IMR-90 (cell line): ENCODE measurements around the gene MRPS25. TPM values are rescaled to one million over a fixed set of nuclear protein-coding genes. Genes with fewer than 3 reads are reported as not detected.

Experiments used
- ATAC-seq: fragments of 200-7000 bp; cut with Tn5 transposase; 2 replicates; pipeline ENCODE4 v1.9.1; 2020; ENCODE audit warnings: low read depth, mild to moderate bottlenecking, moderate library complexity
- BruUV-seq: library from RNA; stranded (reverse); fragments of 400-500 nt; replicated peaks from 2 replicates; lab custom pipeline; 2021; lab: Mats Ljungman, UMichigan
- CTCF ChIA-PET: fragments of 300-600 bp; formaldehyde crosslinking; extraction: SDS; loops from one replicate; lab custom pipeline; 2021; ENCODE audit warnings: antibody characterized with exemption; lab: Yijun Ruan, JAX
- POLR2A ChIA-PET: fragments of 300-600 bp; sonication (Branson Sonifier 250); formaldehyde crosslinking; loops from one replicate; lab custom pipeline; 2022; ENCODE audit warnings: antibody characterized with exemption; ENCODE audit not compliant: unreplicated experiment; lab: Charles Lee
- DNase-seq: peaks from one replicate; pipeline ENCODE4 v3.0.0; 2013
- H2AFZ ChIP-seq: replicated peaks from 2 replicates; pipeline ENCODE3; 2013; ENCODE audit warnings: low read length, mild to moderate bottlenecking; ENCODE audit not compliant: poor library complexity
- H2AK5ac ChIP-seq: 2 replicates; pipeline ENCODE4 v1.6.1; 2013; ENCODE audit warnings: low read depth, low read length, inconsistent platforms
- H2AK9ac ChIP-seq: replicated peaks from 2 replicates; pipeline ENCODE3; 2013; ENCODE audit warnings: mild to moderate bottlenecking, low read depth, low read length, moderate library complexity; ENCODE audit not compliant: poor library complexity
- H2BK120ac ChIP-seq: 2 replicates; pipeline ENCODE4 v1.6.1; 2013; ENCODE audit warnings: low read depth, low read length, inconsistent platforms
- H2BK15ac ChIP-seq: 3 replicates; pipeline ENCODE4 v1.6.1; 2013; ENCODE audit warnings: low read depth, low read length, inconsistent platforms
- H2BK20ac ChIP-seq: 2 replicates; pipeline ENCODE4 v1.6.1; 2013; ENCODE audit warnings: low read depth, mild to moderate bottlenecking, inconsistent platforms, low read length, moderate library complexity
- H2BK5ac ChIP-seq: 2 replicates; pipeline ENCODE4 v1.6.1; 2013; ENCODE audit warnings: mild to moderate bottlenecking, low read depth, low read length, inconsistent platforms; ENCODE audit not compliant: poor library complexity, severe bottlenecking
- H3K14ac ChIP-seq: replicated peaks from 2 replicates; pipeline ENCODE4 v1.6.1; 2013; ENCODE audit warnings: low read depth, low read length, inconsistent platforms
- H3K18ac ChIP-seq: 2 replicates; pipeline ENCODE4 v1.6.1; 2013; ENCODE audit warnings: low read depth, low read length, control low read depth
- H3K23ac ChIP-seq: 2 replicates; pipeline ENCODE4 v1.6.1; 2013; ENCODE audit warnings: low read depth, low read length, inconsistent platforms
- H3K27ac ChIP-seq: 2 replicates; pipeline ENCODE4 v1.5.1; 2013; ENCODE audit warnings: mild to moderate bottlenecking, control low read depth, low read length; ENCODE audit not compliant: insufficient read depth
- H3K27me3 ChIP-seq: 2 replicates; pipeline ENCODE4 v1.6.1; 2013; ENCODE audit warnings: low read length; ENCODE audit not compliant: control insufficient read depth, insufficient read depth
- H3K36me3 ChIP-seq: 2 replicates; pipeline ENCODE4 v1.6.1; 2013; ENCODE audit warnings: low read length, mixed read lengths; ENCODE audit not compliant: control insufficient read depth, insufficient read depth
- H3K4ac ChIP-seq: 2 replicates; pipeline ENCODE4 v1.6.1; 2013; ENCODE audit warnings: low read depth, low read length, inconsistent platforms
- H3K4me1 ChIP-seq: 2 replicates; pipeline ENCODE4 v1.6.1; 2013; ENCODE audit warnings: low read length, mixed read lengths; ENCODE audit not compliant: control insufficient read depth, insufficient read depth
- H3K4me2 ChIP-seq: 2 replicates; pipeline ENCODE4 v1.6.1; 2013; ENCODE audit warnings: low read depth, mild to moderate bottlenecking, control low read depth, low read length, moderate library complexity
- H3K4me3 ChIP-seq: 2 replicates; pipeline ENCODE4 v1.5.1; 2013; ENCODE audit warnings: low read depth, mild to moderate bottlenecking, control low read depth, low read length, moderate library complexity; ENCODE audit not compliant: insufficient read depth
- H3K56ac ChIP-seq: 2 replicates; pipeline ENCODE4 v1.6.1; 2013; ENCODE audit warnings: low read length, inconsistent platforms; ENCODE audit not compliant: insufficient read depth; ENCODE audit errors: extremely low read depth
- H3K79me1 ChIP-seq, 2 experiments: 2 replicates each; pipeline ENCODE4 v1.6.1; 2013; ENCODE audit warnings: low read length in 2 of 2, inconsistent platforms in 1 of 2, low read depth in 1 of 2
- H3K9ac ChIP-seq: 2 replicates; pipeline ENCODE4 v1.6.1; 2013; ENCODE audit warnings: low read depth, low read length, control low read depth
- H3K9me1 ChIP-seq: 2 replicates; pipeline ENCODE4 v1.6.1; 2013; ENCODE audit warnings: low read length, inconsistent platforms; ENCODE audit not compliant: insufficient read depth
- H3K9me3 ChIP-seq: 2 replicates; pipeline ENCODE4 v1.6.1; 2013; ENCODE audit warnings: low read length; ENCODE audit not compliant: control insufficient read depth, insufficient read depth
- H4K20me1 ChIP-seq: 2 replicates; pipeline ENCODE4 v1.6.1; 2013; ENCODE audit warnings: low read length, inconsistent platforms; ENCODE audit not compliant: insufficient read depth
- H4K5ac ChIP-seq: 2 replicates; pipeline ENCODE4 v1.6.1; 2013; ENCODE audit warnings: mild to moderate bottlenecking, low read depth, low read length, control low read depth
- H4K8ac ChIP-seq, 2 experiments: 2 replicates each; pipeline ENCODE4 v1.6.1; 2013; ENCODE audit warnings: low read depth in 2 of 2, low read length in 2 of 2, control low read depth in 1 of 2, inconsistent platforms in 1 of 2
- H4K91ac ChIP-seq: 2 replicates; pipeline ENCODE4 v1.6.1; 2013; ENCODE audit warnings: low read depth, low read length, inconsistent platforms; ENCODE audit not compliant: insufficient read depth
- BHLHE40 ChIP-seq: fragments of 150-350 bp; IDR thresholded peaks from 2 replicates; pipeline ENCODE4 v1.6.1; 2016; ENCODE audit warnings: mild to moderate bottlenecking, low read depth, low read length
- CEBPB ChIP-seq: IDR thresholded peaks from 2 replicates; pipeline ENCODE4 v1.6.1; 2012; ENCODE audit warnings: low read depth, low read length, improper control_type of control experiment
- CHD1 ChIP-seq: IDR thresholded peaks from 2 replicates; pipeline ENCODE4 v1.6.1; 2012; ENCODE audit warnings: low read depth, low read length, improper control_type of control experiment
- FOS ChIP-seq: fragments of 150-350 bp; IDR thresholded peaks from 2 replicates; pipeline ENCODE4 v1.6.1; 2016; ENCODE audit warnings: low read depth, low read length
- MAFK ChIP-seq: IDR thresholded peaks from 2 replicates; pipeline ENCODE4 v1.6.1; 2012; ENCODE audit warnings: low read depth, low read length, improper control_type of control experiment
- MAZ ChIP-seq: IDR thresholded peaks from 2 replicates; pipeline ENCODE4 v1.6.1; 2012; ENCODE audit warnings: low read depth, mild to moderate bottlenecking, low read length, improper control_type of control experiment, moderate library complexity, borderline replicate concordance
- MXI1 ChIP-seq: IDR thresholded peaks from 2 replicates; pipeline ENCODE4 v1.6.1; 2012; ENCODE audit warnings: low read depth, mild to moderate bottlenecking, low read length, moderate library complexity, borderline replicate concordance
- NFE2L2 ChIP-seq: fragments of 150-350 bp; IDR thresholded peaks from 2 replicates; pipeline ENCODE4 v1.6.1; 2016; ENCODE audit warnings: low read depth, mild to moderate bottlenecking, low read length
- POLR2A ChIP-seq: IDR thresholded peaks from 2 replicates; pipeline ENCODE4 v1.6.1; 2012; ENCODE audit warnings: mild to moderate bottlenecking, low read depth, low read length
- RAD21 ChIP-seq: IDR thresholded peaks from 2 replicates; pipeline ENCODE4 v1.6.1; 2012; ENCODE audit warnings: low read length, improper control_type of control experiment
- RCOR1 ChIP-seq: IDR thresholded peaks from 2 replicates; pipeline ENCODE4 v1.6.1; 2012; ENCODE audit warnings: mild to moderate bottlenecking, low read length, improper control_type of control experiment; ENCODE audit not compliant: insufficient replicate concordance
- RFX5 ChIP-seq: IDR thresholded peaks from 2 replicates; pipeline ENCODE4 v1.8.0; 2012; ENCODE audit warnings: low read depth, mild to moderate bottlenecking, low read length, moderate library complexity
- SMC3 ChIP-seq: fragments of 150-350 bp; IDR thresholded peaks from 2 replicates; pipeline ENCODE4 v1.6.1; 2016; ENCODE audit warnings: low read depth, mild to moderate bottlenecking, antibody characterized with exemption, low read length, moderate library complexity
- WGBS, 2 experiments: methylation state at CpG; one replicate each; pipeline versions ENCODE4 v1.1.5 to v1.1.7; 2013; ENCODE audit warnings: missing lambda C conversion rate in 2 of 2; ENCODE audit not compliant: insufficient read length in 1 of 2; ENCODE audit errors: extremely low coverage in 2 of 2; 5-methylcytosine and 5-hydroxymethylcytosine counted together
- dilution Hi-C: fragments of 300-500 bp; cut with HindIII; formaldehyde crosslinking; loops from one replicate; pipeline ENCODE4 v1.14.3; 2018; ENCODE audit warnings: low sequenced_read_pairs; ENCODE audit not compliant: unreplicated experiment
- in situ Hi-C: fragments of 300-500 bp; cut with MboI; formaldehyde crosslinking; loops from 3 replicates; pipeline ENCODE4 v1.14.3; 2019; ENCODE audit warnings: low sequenced_read_pairs, inconsistent platforms, mixed read lengths
- intact Hi-C: fragments of 100-400 bp; cut with micrococcal nuclease; formaldehyde crosslinking; loops from 2 replicates; pipeline ENCODE4 v1.10.0; 2022
- polyA plus RNA-seq, 3 experiments: library from polyadenylated mRNA; depleted of rRNA; stranded (reverse); fragments of >200 nt; gene quantifications; 2 replicates each; pipeline ENCODE4 v1.2.3, GENCODE V29; 2012; ENCODE audit warnings: low replicate concordance in 1 of 3
- total RNA-seq: library from RNA; depleted of rRNA; stranded (reverse); fragments of >200 nt; gene quantifications from 2 replicates; pipeline ENCODE4 v1.2.3, GENCODE V29; 2012
- TF ChIP-seq, protein P1 (sequence below): fragments of 150-350 bp; IDR thresholded peaks from 2 replicates; pipeline ENCODE4 v1.6.1; 2017; ENCODE audit warnings: mild to moderate bottlenecking, antibody characterized with exemption, low read length, low read depth
- TF ChIP-seq, protein P2 (sequence below): fragments of 150-350 bp; IDR thresholded peaks from 2 replicates; pipeline ENCODE4 v1.6.1; 2016; ENCODE audit warnings: low read depth, mild to moderate bottlenecking, low read length, moderate library complexity, borderline replicate concordance
- TF ChIP-seq, protein P3 (sequence below): conservative IDR thresholded peaks from 2 replicates; pipeline ENCODE4 v1.5.1; 2012; ENCODE audit warnings: mild to moderate bottlenecking, low read depth, low read length, improper control_type of control experiment

MRPS25 gene
- total and polyA plus RNA-seq, 2 of the 4 experiments (the other 2 are of a cell fraction), result 9.0 to 20.8 TPM

GRCh38 chr3:15094187-15094875, 29.2 kb upstream of the MRPS25 start:
- H2BK20ac ChIP-seq, result no peak overlapping the region
- peaks cover 6% of the 10 kb centered on the region for H3K4me1 ChIP-seq
- H4K8ac ChIP-seq, result no peak overlapping the region
- H3K79me1 ChIP-seq, result peaks cover 22 to 24% of the 10 kb centered on the region in 2 experiments
- H3K27me3 ChIP-seq, result no peaks in the 10 kb centered on the region
- in situ Hi-C loops, result no loop called here
- H3K4ac ChIP-seq, result no peak overlapping the region
- no peak overlapping the region for H2BK15ac ChIP-seq
- dilution Hi-C loops, result no loop called here
- BruUV-seq, result no TSS peak
- H2AFZ ChIP-seq, result no peak overlapping the region
- no peak overlapping the region for H4K91ac ChIP-seq
- no peak overlapping the region for H2AK5ac ChIP-seq
- no peak for ATAC-seq
- no peak for TF ChIP-seq CEBPB
- TF ChIP-seq, protein P1, sequence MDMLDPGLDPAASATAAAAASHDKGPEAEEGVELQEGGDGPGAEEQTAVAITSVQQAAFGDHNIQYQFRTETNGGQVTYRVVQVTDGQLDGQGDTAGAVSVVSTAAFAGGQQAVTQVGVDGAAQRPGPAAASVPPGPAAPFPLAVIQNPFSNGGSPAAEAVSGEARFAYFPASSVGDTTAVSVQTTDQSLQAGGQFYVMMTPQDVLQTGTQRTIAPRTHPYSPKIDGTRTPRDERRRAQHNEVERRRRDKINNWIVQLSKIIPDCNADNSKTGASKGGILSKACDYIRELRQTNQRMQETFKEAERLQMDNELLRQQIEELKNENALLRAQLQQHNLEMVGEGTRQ, result no peak
- TF ChIP-seq MAFK, result no peak
- no peak for TF ChIP-seq RCOR1
- no peak for TF ChIP-seq BHLHE40
- TF ChIP-seq RAD21, result no peak
- TF ChIP-seq MXI1, result no peak
- no peak for TF ChIP-seq NFE2L2
- TF ChIP-seq MAZ, result no peak
- TF ChIP-seq SMC3, result no peak
- TF ChIP-seq POLR2A, result no peak
- TF ChIP-seq CHD1, result no peak
- no peak for TF ChIP-seq RFX5
- no peak for TF ChIP-seq FOS
- TF ChIP-seq, protein P2, sequence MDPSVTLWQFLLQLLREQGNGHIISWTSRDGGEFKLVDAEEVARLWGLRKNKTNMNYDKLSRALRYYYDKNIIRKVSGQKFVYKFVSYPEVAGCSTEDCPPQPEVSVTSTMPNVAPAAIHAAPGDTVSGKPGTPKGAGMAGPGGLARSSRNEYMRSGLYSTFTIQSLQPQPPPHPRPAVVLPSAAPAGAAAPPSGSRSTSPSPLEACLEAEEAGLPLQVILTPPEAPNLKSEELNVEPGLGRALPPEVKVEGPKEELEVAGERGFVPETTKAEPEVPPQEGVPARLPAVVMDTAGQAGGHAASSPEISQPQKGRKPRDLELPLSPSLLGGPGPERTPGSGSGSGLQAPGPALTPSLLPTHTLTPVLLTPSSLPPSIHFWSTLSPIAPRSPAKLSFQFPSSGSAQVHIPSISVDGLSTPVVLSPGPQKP, result no peak
- TF ChIP-seq, protein P3, sequence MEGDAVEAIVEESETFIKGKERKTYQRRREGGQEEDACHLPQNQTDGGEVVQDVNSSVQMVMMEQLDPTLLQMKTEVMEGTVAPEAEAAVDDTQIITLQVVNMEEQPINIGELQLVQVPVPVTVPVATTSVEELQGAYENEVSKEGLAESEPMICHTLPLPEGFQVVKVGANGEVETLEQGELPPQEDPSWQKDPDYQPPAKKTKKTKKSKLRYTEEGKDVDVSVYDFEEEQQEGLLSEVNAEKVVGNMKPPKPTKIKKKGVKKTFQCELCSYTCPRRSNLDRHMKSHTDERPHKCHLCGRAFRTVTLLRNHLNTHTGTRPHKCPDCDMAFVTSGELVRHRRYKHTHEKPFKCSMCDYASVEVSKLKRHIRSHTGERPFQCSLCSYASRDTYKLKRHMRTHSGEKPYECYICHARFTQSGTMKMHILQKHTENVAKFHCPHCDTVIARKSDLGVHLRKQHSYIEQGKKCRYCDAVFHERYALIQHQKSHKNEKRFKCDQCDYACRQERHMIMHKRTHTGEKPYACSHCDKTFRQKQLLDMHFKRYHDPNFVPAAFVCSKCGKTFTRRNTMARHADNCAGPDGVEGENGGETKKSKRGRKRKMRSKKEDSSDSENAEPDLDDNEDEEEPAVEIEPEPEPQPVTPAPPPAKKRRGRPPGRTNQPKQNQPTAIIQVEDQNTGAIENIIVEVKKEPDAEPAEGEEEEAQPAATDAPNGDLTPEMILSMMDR, result no peak
- H3K14ac ChIP-seq, result no peak overlapping the region
- H2BK5ac ChIP-seq, result no peak overlapping the region
- H3K4me3 ChIP-seq, result no peak overlapping the region
- ChIA-PET CTCF (interaction anchor here (0.6 kb wide), 1 partner anchor 1713 kb away, joined by 3 read pairs; no protein-coding TSS in a partner anchor), POLR2A (no interaction called here)
- H3K36me3 ChIP-seq, result peaks cover 17% of the 10 kb centered on the region
- H3K23ac ChIP-seq, result no peak overlapping the region
- no peak overlapping the region for H2AK9ac ChIP-seq
- H3K18ac ChIP-seq, result no peak overlapping the region
- no peaks in the 10 kb centered on the region for H4K20me1 ChIP-seq
- no peak overlapping the region for H3K9ac ChIP-seq
- DNase-seq, result no peak
- no peak overlapping the region for H3K27ac ChIP-seq
- intact Hi-C loops, result no loop called here
- no peak overlapping the region for H2BK120ac ChIP-seq
- peaks cover 3% of the 10 kb centered on the region; the same call in 1 of the 2 replicates for H3K9me1 ChIP-seq
- no peak overlapping the region for H4K5ac ChIP-seq
- H3K4me2 ChIP-seq, result no peak overlapping the region
- H3K56ac ChIP-seq, result no peak overlapping the region
- WGBS, 2 experiments, result 100% methylated on average over 2 of the region's 5 CpGs; no CpG with 5 or more reads in 1 of the 2 experiments
- H3K9me3 ChIP-seq, result no peaks in the 10 kb centered on the region
